WTC11 (cell line): ENCODE results near the gene NPC2. TPM values are rescaled to one million over a fixed set of nuclear protein-coding genes. Genes with fewer than 3 reads are reported as not detected.

Experiments used
- ATAC-seq: fragments of 200-7000 bp; cut with Tn5 transposase; 2 replicates; pipeline ENCODE4 v1.10.0; 2021; ENCODE audit warnings: mild to moderate bottlenecking, moderate library complexity
- CTCF ChIA-PET: fragments of 300-600 bp; sonication (Branson Sonifier 250); formaldehyde crosslinking; loops from one replicate; lab custom pipeline; 2021; ENCODE audit warnings: antibody characterized with exemption; lab: Charles Lee
- POLR2A ChIA-PET: fragments of 350-600 bp; sonication (Branson Sonifier 250); formaldehyde crosslinking; loops from one replicate; lab custom pipeline; 2021; ENCODE audit warnings: antibody characterized with exemption; lab: Charles Lee
- DNase-seq: peaks from one replicate; pipeline ENCODE4 v3.0.0; 2021; ENCODE audit warnings: low spot score
- H3K27ac Mint-ChIP-seq: 2 replicates; pipeline ENCODE4 v1.8.0; 2021; ENCODE audit warnings: mixed read lengths
- H3K27me3 Mint-ChIP-seq: 2 replicates; pipeline ENCODE4 v1.8.0; 2021; ENCODE audit warnings: low read depth, mild to moderate bottlenecking, moderate library complexity, mixed read lengths
- H3K36me3 Mint-ChIP-seq: 2 replicates; pipeline ENCODE4 v1.8.0; 2021; ENCODE audit warnings: mixed read lengths
- H3K4me1 Mint-ChIP-seq: 2 replicates; pipeline ENCODE4 v1.8.0; 2022; ENCODE audit warnings: mixed read lengths
- H3K4me3 Mint-ChIP-seq: 2 replicates; pipeline ENCODE4 v1.8.0; 2021; ENCODE audit warnings: mild to moderate bottlenecking, moderate library complexity, mixed read lengths
- H3K9me3 Mint-ChIP-seq: 2 replicates; pipeline ENCODE4 v1.8.0; 2021; ENCODE audit warnings: mixed read lengths
- ATF1 ChIP-seq: sonication (generic); formaldehyde crosslinking; IDR thresholded peaks from 2 replicates; pipeline ENCODE4 v1.8.1; 2023; ENCODE audit warnings: mild to moderate bottlenecking, moderate library complexity, missing genetic modification reagents
- CBFB ChIP-seq: sonication (generic); formaldehyde crosslinking; IDR thresholded peaks from 2 replicates; pipeline ENCODE4 v1.8.1; 2022; ENCODE audit warnings: mild to moderate bottlenecking, low read depth, missing genetic modification reagents
- CTCF ChIP-seq: fragments of 200-600 bp; IDR thresholded peaks from 2 replicates; pipeline ENCODE4 v1.8.0; 2022; ENCODE audit warnings: antibody characterized with exemption
- E2F5 ChIP-seq: sonication (generic); formaldehyde crosslinking; IDR thresholded peaks from 2 replicates; pipeline ENCODE4 v1.8.1; 2022; ENCODE audit warnings: mild to moderate bottlenecking, moderate library complexity, missing genetic modification reagents
- FOXK1 ChIP-seq: sonication (generic); formaldehyde crosslinking; IDR thresholded peaks from 2 replicates; pipeline ENCODE4 v1.8.0; 2022; ENCODE audit warnings: mild to moderate bottlenecking, moderate library complexity, missing genetic modification reagents
- FOXP4 ChIP-seq: sonication (generic); formaldehyde crosslinking; IDR thresholded peaks from 2 replicates; pipeline ENCODE4 v1.8.0; 2022; ENCODE audit warnings: mild to moderate bottlenecking, missing genetic modification reagents
- HMGA2 ChIP-seq: fragments of 250-450 bp; sonication (Bioruptor Pico); IDR thresholded peaks from 2 replicates; pipeline ENCODE4 v1.4.0; 2021; ENCODE audit warnings: mild to moderate bottlenecking, moderate library complexity
- NFE2L1 ChIP-seq: sonication (generic); formaldehyde crosslinking; IDR thresholded peaks from 2 replicates; pipeline ENCODE4 v1.8.1; 2023; ENCODE audit warnings: missing genetic modification reagents
- NR3C1 ChIP-seq: sonication (generic); formaldehyde crosslinking; conservative IDR thresholded peaks from 2 replicates; pipeline ENCODE4 v1.8.1; 2023; ENCODE audit warnings: low read depth, mild to moderate bottlenecking, missing genetic modification reagents
- RELA ChIP-seq: sonication (generic); formaldehyde crosslinking; IDR thresholded peaks from 2 replicates; pipeline ENCODE4 v1.8.1; 2022; ENCODE audit warnings: missing genetic modification reagents, mild to moderate bottlenecking, borderline replicate concordance
- STAT6 ChIP-seq: sonication (generic); formaldehyde crosslinking; conservative IDR thresholded peaks from 2 replicates; pipeline ENCODE4 v1.8.1; 2023; ENCODE audit warnings: mild to moderate bottlenecking, low read depth, missing genetic modification reagents, moderate library complexity
- ZNF219 ChIP-seq: sonication (generic); formaldehyde crosslinking; IDR thresholded peaks from 2 replicates; pipeline ENCODE4 v1.8.0; 2023; ENCODE audit warnings: missing genetic modification reagents, mild to moderate bottlenecking, borderline replicate concordance
- total RNA-seq: library from RNA; stranded (reverse); gene quantifications from 3 replicates; pipeline ENCODE4 v1.2.3, GENCODE V29; 2021
- TF ChIP-seq, protein P1 (sequence below): sonication (generic); formaldehyde crosslinking; IDR thresholded peaks from 2 replicates; pipeline ENCODE4 v1.8.1; 2022; ENCODE audit warnings: low read depth, missing genetic modification reagents, borderline replicate concordance
- TF ChIP-seq, protein P2 (sequence below): sonication (generic); formaldehyde crosslinking; IDR thresholded peaks from 2 replicates; pipeline ENCODE4 v1.8.1; 2023; ENCODE audit warnings: mild to moderate bottlenecking, missing genetic modification reagents
- TF ChIP-seq, protein P3 (sequence below): sonication (generic); formaldehyde crosslinking; IDR thresholded peaks from 2 replicates; pipeline ENCODE4 v1.8.1; 2022; ENCODE audit warnings: missing genetic modification reagents, borderline replicate concordance

The NPC2 gene
- total RNA-seq, 1 experiment from 2014 or later: 139 TPM

- TF ChIP-seq, protein P1, sequence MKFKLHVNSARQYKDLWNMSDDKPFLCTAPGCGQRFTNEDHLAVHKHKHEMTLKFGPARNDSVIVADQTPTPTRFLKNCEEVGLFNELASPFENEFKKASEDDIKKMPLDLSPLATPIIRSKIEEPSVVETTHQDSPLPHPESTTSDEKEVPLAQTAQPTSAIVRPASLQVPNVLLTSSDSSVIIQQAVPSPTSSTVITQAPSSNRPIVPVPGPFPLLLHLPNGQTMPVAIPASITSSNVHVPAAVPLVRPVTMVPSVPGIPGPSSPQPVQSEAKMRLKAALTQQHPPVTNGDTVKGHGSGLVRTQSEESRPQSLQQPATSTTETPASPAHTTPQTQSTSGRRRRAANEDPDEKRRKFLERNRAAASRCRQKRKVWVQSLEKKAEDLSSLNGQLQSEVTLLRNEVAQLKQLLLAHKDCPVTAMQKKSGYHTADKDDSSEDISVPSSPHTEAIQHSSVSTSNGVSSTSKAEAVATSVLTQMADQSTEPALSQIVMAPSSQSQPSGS (CRISPR knock-in tag): no peak
- TF ChIP-seq, protein P2, sequence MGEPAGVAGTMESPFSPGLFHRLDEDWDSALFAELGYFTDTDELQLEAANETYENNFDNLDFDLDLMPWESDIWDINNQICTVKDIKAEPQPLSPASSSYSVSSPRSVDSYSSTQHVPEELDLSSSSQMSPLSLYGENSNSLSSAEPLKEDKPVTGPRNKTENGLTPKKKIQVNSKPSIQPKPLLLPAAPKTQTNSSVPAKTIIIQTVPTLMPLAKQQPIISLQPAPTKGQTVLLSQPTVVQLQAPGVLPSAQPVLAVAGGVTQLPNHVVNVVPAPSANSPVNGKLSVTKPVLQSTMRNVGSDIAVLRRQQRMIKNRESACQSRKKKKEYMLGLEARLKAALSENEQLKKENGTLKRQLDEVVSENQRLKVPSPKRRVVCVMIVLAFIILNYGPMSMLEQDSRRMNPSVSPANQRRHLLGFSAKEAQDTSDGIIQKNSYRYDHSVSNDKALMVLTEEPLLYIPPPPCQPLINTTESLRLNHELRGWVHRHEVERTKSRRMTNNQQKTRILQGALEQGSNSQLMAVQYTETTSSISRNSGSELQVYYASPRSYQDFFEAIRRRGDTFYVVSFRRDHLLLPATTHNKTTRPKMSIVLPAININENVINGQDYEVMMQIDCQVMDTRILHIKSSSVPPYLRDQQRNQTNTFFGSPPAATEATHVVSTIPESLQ: no peak
These were observed 13.1 kb downstream of the NPC2 start (continued) for GRCh38 chr14:74480046-74480445.

GRCh38 chr14:74478996-74479635 is 14.0 kb downstream of the NPC2 start:
- ChIA-PET POLR2A (interaction anchor here (2.0 kb wide), 1 partner anchor 14 kb away, joined by 5 read pairs; the partner anchor contains the start of genes ISCA2 and NPC2), CTCF (interaction anchor here (0.6 to 2.9 kb wide), 20 partner anchors 9 to 263 kb away, joined by 3 to 20 read pairs (median 4); partner anchors contain the start of genes ABCD4, ISCA2 and NPC2)
- TF ChIP-seq NFE2L1 (CRISPR knock-in tag): no peak
- peak; percentile 78 for TF ChIP-seq CTCF
- Mint-ChIP-seq H3K9me3 (no peaks in the 10 kb centered on the region), H3K4me1 (peaks cover 5% of the 10 kb centered on the region), H3K4me3 (no peak overlapping the region), H3K27ac (no peak overlapping the region), H3K36me3 (peaks cover 44% of the 10 kb centered on the region), H3K27me3 (no peaks in the 10 kb centered on the region)
- ATAC-seq: peak; percentile 77
- no peak for DNase-seq

GRCh38 chr14:74476607-74477006 is 16.5 kb downstream of the NPC2 start:
- Mint-ChIP-seq H3K9me3 (no peaks in the 10 kb centered on the region), H3K4me1 (peaks cover 5% of the 10 kb centered on the region), H3K4me3 (no peak overlapping the region), H3K27ac (no peak overlapping the region; the same call in 1 of the 2 replicates), H3K27me3 (no peaks in the 10 kb centered on the region), H3K36me3 (peaks cover 29% of the 10 kb centered on the region)
- ChIA-PET CTCF (interaction anchor here (1.1 to 1.2 kb wide), 2 partner anchors 76 to 182 kb away, joined by 3 to 4 read pairs; no protein-coding TSS in a partner anchor), POLR2A (interaction anchor here (0.6 kb wide), 1 partner anchor 129 kb away, joined by 3 read pairs; no protein-coding TSS in a partner anchor)
- ATAC-seq (no peak), DNase-seq (no peak)
- TF ChIP-seq NR3C1 (CRISPR knock-in tag) (no peak), FOXK1 (CRISPR knock-in tag) (no peak), ZNF219 (CRISPR knock-in tag) (no peak)
- TF ChIP-seq, protein P3, sequence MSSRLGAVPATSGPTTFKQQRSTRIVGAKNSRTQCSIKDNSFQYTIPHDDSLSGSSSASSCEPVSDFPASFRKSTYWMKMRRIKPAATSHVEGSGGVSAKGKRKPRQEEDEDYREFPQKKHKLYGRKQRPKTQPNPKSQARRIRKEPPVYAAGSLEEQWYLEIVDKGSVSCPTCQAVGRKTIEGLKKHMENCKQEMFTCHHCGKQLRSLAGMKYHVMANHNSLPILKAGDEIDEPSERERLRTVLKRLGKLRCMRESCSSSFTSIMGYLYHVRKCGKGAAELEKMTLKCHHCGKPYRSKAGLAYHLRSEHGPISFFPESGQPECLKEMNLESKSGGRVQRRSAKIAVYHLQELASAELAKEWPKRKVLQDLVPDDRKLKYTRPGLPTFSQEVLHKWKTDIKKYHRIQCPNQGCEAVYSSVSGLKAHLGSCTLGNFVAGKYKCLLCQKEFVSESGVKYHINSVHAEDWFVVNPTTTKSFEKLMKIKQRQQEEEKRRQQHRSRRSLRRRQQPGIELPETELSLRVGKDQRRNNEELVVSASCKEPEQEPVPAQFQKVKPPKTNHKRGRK (CRISPR knock-in tag): no peak

GRCh38 chr14:74476107-74476506 is 17.0 kb downstream of the NPC2 start:
- Mint-ChIP-seq H3K9me3 (no peaks in the 10 kb centered on the region), H3K27ac (no peak overlapping the region; the same call in 1 of the 2 replicates), H3K4me3 (no peak overlapping the region), H3K4me1 (peaks cover 5% of the 10 kb centered on the region), H3K27me3 (no peaks in the 10 kb centered on the region), H3K36me3 (peaks cover 25% of the 10 kb centered on the region)
- POLR2A ChIA-PET: interaction anchor here (0.6 kb wide), 2 partner anchors 113 to 128 kb away, joined by 3 to 4 read pairs; no protein-coding TSS in a partner anchor
- ATAC-seq (no peak), DNase-seq (no peak)
- CTCF ChIA-PET: interaction anchor here (1.1 to 1.2 kb wide), 2 partner anchors 76 to 182 kb away, joined by 3 to 4 read pairs; no protein-coding TSS in a partner anchor
- TF ChIP-seq CBFB (CRISPR knock-in tag) (no peak), ZNF219 (CRISPR knock-in tag) (no peak), FOXP4 (CRISPR knock-in tag) (no peak), HMGA2 (no peak), ATF1 (CRISPR knock-in tag) (no peak), STAT6 (CRISPR knock-in tag) (no peak), RELA (CRISPR knock-in tag) (no peak), E2F5 (CRISPR knock-in tag) (no peak)
